ENCODE measurements around the gene FHDC1.

Gene FHDC1

GRCh38 chr4:152961014-152961772 is 25.1 kb downstream of the FHDC1 start:
- DNase-seq = no peak

GRCh38 chr4:152961773-152962115 is 25.6 kb downstream of the FHDC1 start:
- DNase-seq = no peak

- no peak for DNase-seq
Observed at GRCh38 chr4:152962150-152962549, 26.0 kb downstream of the FHDC1 start.

- DNase-seq = no peak
Observed at GRCh38 chr4:152964335-152964734, 28.2 kb downstream of the FHDC1 start.

GRCh38 chr4:152965611-152966010 is 29.5 kb downstream of the FHDC1 start:
- DNase-seq = no peak

- DNase-seq = no peak
Observed at GRCh38 chr4:152967907-152968306, 31.8 kb downstream of the FHDC1 start.

GRCh38 chr4:152968806-152969394 is 32.8 kb downstream of the FHDC1 start:
- DNase-seq = no peak

- no peak for DNase-seq
Observed at GRCh38 chr4:152970102-152970820, 34.1 kb downstream of the FHDC1 start.

- no peak for DNase-seq
Observed at GRCh38 chr4:152971053-152971452, 34.9 kb downstream of the FHDC1 start.

- no peak for DNase-seq
Observed at GRCh38 chr4:152972821-152973628, 36.9 kb downstream of the FHDC1 start.

- DNase-seq = no peak
Observed at GRCh38 chr4:152973629-152974467, 37.7 kb downstream of the FHDC1 start.

GRCh38 chr4:152974468-152975379 is 38.6 kb downstream of the FHDC1 start:
- DNase-seq = no peak

- DNase-seq = no peak
Observed at GRCh38 chr4:152975380-152976211, 39.5 kb downstream of the FHDC1 start.

GRCh38 chr4:152976212-152976761 is 40.2 kb downstream of the FHDC1 start:
- DNase-seq = no peak

- DNase-seq = no peak
Observed at GRCh38 chr4:152979731-152980330, 43.7 kb downstream of the FHDC1 start.

GRCh38 chr4:152981278-152981677 is 45.2 kb downstream of the FHDC1 start:
- DNase-seq = no peak

GRCh38 chr4:152981842-152982241 is 45.7 kb downstream of the FHDC1 start:
- no peak for DNase-seq

- DNase-seq = no peak
Observed at GRCh38 chr4:152983221-152983620, 47.1 kb downstream of the FHDC1 start.

- DNase-seq = no peak
Observed at GRCh38 chr4:152983774-152984411, 47.8 kb downstream of the FHDC1 start.

Data from KG1 (cell line).